CD14-positive monocyte (primary cell): Measurements from ENCODE around the gene GBX2. TPM values are rescaled to one million over a fixed set of nuclear protein-coding genes. Genes with fewer than 3 reads are reported as not detected.

ENCODE experiments used
- DNase-seq, 3 donors: peaks; one replicate each; pipeline ENCODE4 v3.0.0-alpha.2; 2011 to 2022
- H2AFZ ChIP-seq: 2 replicates; pipeline ENCODE4 v1.6.0; 2012; ENCODE audit warnings: mild to moderate bottlenecking, low read depth, low read length, inconsistent platforms; ENCODE audit not compliant: insufficient read depth, poor library complexity, severe bottlenecking
- H3K27ac ChIP-seq, 2 donors: 1 replicate in 1 of 2; 2 replicates in 1 of 2; pipeline ENCODE4 v1.5.1; 2012 to 2013; ENCODE audit warnings: low read length in 2 of 2, control low read depth in 1 of 2, inconsistent platforms in 1 of 2, low read depth in 1 of 2, mild to moderate bottlenecking in 1 of 2
- H3K27me3 ChIP-seq, 2 donors: one replicate each; pipeline versions ENCODE4 v1.6.0 to v1.6.1; 2011 to 2013; ENCODE audit warnings: low read length in 2 of 2; ENCODE audit not compliant: control insufficient read depth in 2 of 2, insufficient read depth in 2 of 2
- H3K36me3 ChIP-seq, 2 donors: replicated peaks in 1 of 2; 1 replicate in 1 of 2; 2 replicates in 1 of 2; pipeline versions ENCODE4 v1.5.1 to v1.6.1; 2012 to 2013; ENCODE audit warnings: low read length in 2 of 2, control low read depth in 1 of 2, inconsistent platforms in 1 of 2, mild to moderate bottlenecking in 1 of 2; ENCODE audit not compliant: insufficient read depth in 2 of 2, control insufficient read depth in 1 of 2
- H3K4me1 ChIP-seq, 2 donors: 1 replicate in 1 of 2; 2 replicates in 1 of 2; pipeline versions ENCODE4 v1.5.1 to v1.6.1; 2012 to 2013; ENCODE audit warnings: low read length in 2 of 2, control low read depth in 1 of 2, inconsistent platforms in 1 of 2, mild to moderate bottlenecking in 1 of 2, moderate library complexity in 1 of 2; ENCODE audit not compliant: insufficient read depth in 2 of 2, control insufficient read depth in 1 of 2
- H3K4me2 ChIP-seq: replicated peaks from 2 replicates; pipeline ENCODE3; 2012; ENCODE audit warnings: low read length, moderate library complexity, mild to moderate bottlenecking; ENCODE audit not compliant: poor library complexity, severe bottlenecking; ENCODE audit errors: extremely low read depth
- H3K4me3 ChIP-seq, 3 experiments: fragments of 200-600 bp in 1 of 3; sonication (generic) in 1 of 3; replicated peaks in 1 of 3; 1 replicate in 2 of 3; 2 replicates in 1 of 3; pipeline ENCODE4 v1.5.1; 2011 to 2013; ENCODE audit warnings: low read length in 3 of 3, mild to moderate bottlenecking in 3 of 3, control low read depth in 2 of 3, low read depth in 2 of 3, inconsistent platforms in 1 of 3, moderate library complexity in 1 of 3
- H3K79me2 ChIP-seq: 2 replicates; pipeline ENCODE4 v1.6.0; 2012; ENCODE audit warnings: mild to moderate bottlenecking, control low read depth, inconsistent platforms, low read length, moderate library complexity; ENCODE audit not compliant: insufficient read depth
- H3K9ac ChIP-seq: 2 replicates; pipeline ENCODE4 v1.6.0; 2017; ENCODE audit warnings: low read length, mild to moderate bottlenecking; ENCODE audit not compliant: insufficient read depth, poor library complexity, severe bottlenecking
- H3K9me3 ChIP-seq, 2 donors: replicated peaks in 1 of 2; 1 replicate in 1 of 2; 2 replicates in 1 of 2; pipeline versions ENCODE4 v1.5.1 to v1.6.1; 2012 to 2013; ENCODE audit warnings: low read length in 2 of 2, control low read depth in 1 of 2; ENCODE audit not compliant: control insufficient read depth in 1 of 2, insufficient read depth in 1 of 2
- H4K20me1 ChIP-seq: 2 replicates; pipeline ENCODE4 v1.6.0; 2012; ENCODE audit warnings: mild to moderate bottlenecking, low read length, control low read depth, moderate library complexity; ENCODE audit not compliant: insufficient read depth
- H3K27ac Mint-ChIP-seq, 7 donors: one replicate each; pipeline ENCODE4 v1.8.0; 2020; ENCODE audit warnings: mild to moderate bottlenecking in 7 of 7, mixed read lengths in 7 of 7, moderate library complexity in 6 of 7, inconsistent platforms in 2 of 7
- H3K27me3 Mint-ChIP-seq, 3 donors: one replicate each; pipeline ENCODE4 v1.8.0; 2021 to 2022; ENCODE audit warnings: low read depth in 3 of 3, mild to moderate bottlenecking in 3 of 3, mixed read lengths in 3 of 3, moderate library complexity in 3 of 3, inconsistent platforms in 1 of 3
- H3K36me3 Mint-ChIP-seq, 2 donors: one replicate each; pipeline ENCODE4 v1.8.0; 2020; ENCODE audit warnings: mixed read lengths in 2 of 2, inconsistent platforms in 1 of 2, mild to moderate bottlenecking in 1 of 2
- H3K4me1 Mint-ChIP-seq: one replicate; pipeline ENCODE4 v1.8.0; 2020; ENCODE audit warnings: mild to moderate bottlenecking, mixed read lengths
- H3K4me3 Mint-ChIP-seq, 2 donors: one replicate each; pipeline ENCODE4 v1.8.0; 2020; ENCODE audit warnings: mild to moderate bottlenecking in 2 of 2, mixed read lengths in 2 of 2, moderate library complexity in 1 of 2
- H3K9me3 Mint-ChIP-seq, 7 donors: one replicate each; pipeline ENCODE4 v1.8.0; 2020 to 2022; ENCODE audit warnings: mixed read lengths in 7 of 7, mild to moderate bottlenecking in 6 of 7, moderate library complexity in 6 of 7, inconsistent platforms in 2 of 7
- CTCF ChIP-seq: fragments of 200-600 bp; IDR thresholded peaks from one replicate; pipeline ENCODE4 v1.8.0; 2022; ENCODE audit warnings: antibody characterized with exemption, mild to moderate bottlenecking
- WGBS: methylation state at CpG from one replicate; pipeline ENCODE4 v1.1.5; 2013; ENCODE audit warnings: missing lambda C conversion rate; ENCODE audit not compliant: insufficient coverage; 5-methylcytosine and 5-hydroxymethylcytosine counted together
- intact Hi-C, 2 donors: fragments of 100-400 bp; cut with micrococcal nuclease; formaldehyde crosslinking; loops; one replicate each; pipeline versions ENCODE4 v1.15.0 to v1.15.1; 2023
- polyA plus RNA-seq, 3 donors: library from polyadenylated mRNA; depleted of rRNA in 1 of 3; unstranded in 2 of 3; stranded (reverse) in 1 of 3; fragments of 300-500 nt in 2 of 3; fragments of >200 nt in 1 of 3; fragmentation: Illumina TruSeq in 2 of 3; gene quantifications; 1 replicate in 2 of 3; 2 replicates in 1 of 3; pipeline ENCODE4 v1.2.3, GENCODE V29; 2012 to 2021

Gene GBX2
- polyA plus RNA-seq, 3 donors = not detected

GRCh38 chr2:236120141-236120601 lies 48.0 kb downstream of the GBX2 start:
- Histone ChIP-seq H3K4me1 (no peaks in the 10 kb centered on the region), H3K4me3 (no peak overlapping the region), H3K27ac (no peak overlapping the region), H4K20me1 (no peaks in the 10 kb centered on the region), H3K27me3 (peaks cover 0 to 13% of the 10 kb centered on the region in 2 donors), H3K79me2 (no peaks in the 10 kb centered on the region), H3K9ac (no peak overlapping the region), H3K9me3 (no peaks in the 10 kb centered on the region), H3K4me2 (no peak overlapping the region), H2AFZ (no peak overlapping the region), H3K36me3 (no peaks in the 10 kb centered on the region)
- Mint-ChIP-seq H3K4me1 (no peaks in the 10 kb centered on the region), H3K27me3 (peaks cover 3 to 27% (median 7%) of the 10 kb centered on the region in 3 donors), H3K27ac (no peak overlapping the region), H3K4me3 (no peak overlapping the region), H3K36me3 (no peaks in the 10 kb centered on the region), H3K9me3 (peaks cover 0 to 3% (median 0%) of the 10 kb centered on the region in 7 donors)
- 74% methylated on average over 29 of the region's 29 CpGs for WGBS
- no peak for DNase-seq
- TF ChIP-seq CTCF = no peak
- intact Hi-C loops = no loop called here

- Histone ChIP-seq H3K4me2 (no peak overlapping the region), H4K20me1 (no peaks in the 10 kb centered on the region), H3K9me3 (no peaks in the 10 kb centered on the region), H3K9ac (no peak overlapping the region), H3K27me3 (peaks cover 0 to 13% of the 10 kb centered on the region in 2 donors), H3K4me1 (no peaks in the 10 kb centered on the region), H3K27ac (no peak overlapping the region), H2AFZ (no peak overlapping the region), H3K79me2 (no peaks in the 10 kb centered on the region), H3K4me3 (no peak overlapping the region), H3K36me3 (no peaks in the 10 kb centered on the region)
- Mint-ChIP-seq H3K36me3 (no peaks in the 10 kb centered on the region), H3K27ac (peak overlapping the region in 1 of 7 donors; percentile 26), H3K4me1 (no peaks in the 10 kb centered on the region), H3K27me3 (peaks cover 3 to 27% (median 8%) of the 10 kb centered on the region in 3 donors), H3K9me3 (peaks cover 0 to 3% (median 0%) of the 10 kb centered on the region in 7 donors), H3K4me3 (no peak overlapping the region)
- no peak for DNase-seq
- no peak for TF ChIP-seq CTCF
- intact Hi-C loops = no loop called here
- 78% methylated on average over 10 of the region's 13 CpGs for WGBS
These were observed 48.7 kb downstream of the GBX2 start for GRCh38 chr2:236119476-236119875.
